Posterior vena cava (tissue), 2 donors: ENCODE measurements around the gene MALSU1. TPM values are rescaled to one million over a fixed set of nuclear protein-coding genes. Genes with fewer than 3 reads are reported as not detected.
"Not testable (repeated sequence)": the region's sequence is repeated elsewhere in the genome, so short reads cannot be mapped to it uniquely, and the experiment has no call there.

Source experiments
- DNase-seq: peaks from one replicate; pipeline ENCODE4 v3.0.0-alpha.2; 2020; ENCODE audit warnings: low spot score
- intact Hi-C, 2 donors: fragments of 100-400 bp; cut with DNase I; formaldehyde crosslinking; loops; one replicate each; pipeline versions ENCODE4 v1.14.1 to v1.14.2; 2022 to 2023
- total RNA-seq, 2 donors: library from RNA; stranded (reverse); fragmentation: NEBNext Ultra II Directional; extraction: Animal tissue kit (Norgen Biotek cat#: 25700); gene quantifications; one replicate each; pipeline ENCODE4 v1.2.1, GENCODE V29; 2021
- donor health status: DM: yes; HTN: yes; CAD: no.
- donor health status: DM: yes; HTN: yes; CAD: no.

MALSU1 gene
- total RNA-seq, 2 donors from 2014 or later = 37.4 to 42.0 TPM

DNA sequence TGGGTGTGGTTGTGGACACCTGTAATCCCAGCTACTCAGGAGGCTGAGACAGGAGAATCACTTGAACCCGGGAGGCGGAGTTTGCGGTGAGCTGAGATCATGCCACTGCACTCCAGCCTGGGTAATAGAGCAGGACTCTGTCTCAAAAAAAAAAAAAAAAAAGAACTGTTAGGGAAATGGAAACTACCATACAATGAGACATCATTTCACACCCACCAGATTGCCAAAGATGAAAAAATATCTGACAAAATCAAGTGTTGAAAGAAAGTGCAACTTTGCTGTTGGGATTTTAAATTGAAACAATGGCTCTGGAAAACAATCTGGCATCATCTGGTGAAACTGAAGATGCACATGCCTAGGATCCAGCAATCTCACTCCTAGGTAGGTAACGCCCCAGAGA, 16.1 kb upstream of the MALSU1 start:
- intact Hi-C loops = no loop called here
- no peak for DNase-seq

DNA sequence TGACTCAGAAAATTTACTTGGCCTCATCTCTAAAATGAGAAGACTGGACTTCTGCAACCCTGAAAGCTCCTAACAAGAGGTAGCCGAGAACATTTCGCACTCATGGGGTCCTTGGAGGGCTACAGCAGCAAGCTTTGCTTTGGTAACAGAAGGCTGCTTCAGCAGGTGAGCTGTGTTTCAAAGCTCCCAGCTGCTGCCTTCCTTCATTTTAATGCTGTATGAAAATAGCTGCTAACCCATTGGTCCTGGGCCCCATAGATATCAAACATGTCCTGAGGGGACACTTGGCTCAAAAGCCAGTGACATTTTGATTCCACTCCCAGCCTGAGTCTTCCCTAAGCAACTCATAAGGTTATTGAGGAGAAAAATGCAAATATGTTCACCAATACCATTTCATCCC, 14.3 kb upstream of the MALSU1 start:
- no peak for DNase-seq
- intact Hi-C loops = no loop called here

DNA sequence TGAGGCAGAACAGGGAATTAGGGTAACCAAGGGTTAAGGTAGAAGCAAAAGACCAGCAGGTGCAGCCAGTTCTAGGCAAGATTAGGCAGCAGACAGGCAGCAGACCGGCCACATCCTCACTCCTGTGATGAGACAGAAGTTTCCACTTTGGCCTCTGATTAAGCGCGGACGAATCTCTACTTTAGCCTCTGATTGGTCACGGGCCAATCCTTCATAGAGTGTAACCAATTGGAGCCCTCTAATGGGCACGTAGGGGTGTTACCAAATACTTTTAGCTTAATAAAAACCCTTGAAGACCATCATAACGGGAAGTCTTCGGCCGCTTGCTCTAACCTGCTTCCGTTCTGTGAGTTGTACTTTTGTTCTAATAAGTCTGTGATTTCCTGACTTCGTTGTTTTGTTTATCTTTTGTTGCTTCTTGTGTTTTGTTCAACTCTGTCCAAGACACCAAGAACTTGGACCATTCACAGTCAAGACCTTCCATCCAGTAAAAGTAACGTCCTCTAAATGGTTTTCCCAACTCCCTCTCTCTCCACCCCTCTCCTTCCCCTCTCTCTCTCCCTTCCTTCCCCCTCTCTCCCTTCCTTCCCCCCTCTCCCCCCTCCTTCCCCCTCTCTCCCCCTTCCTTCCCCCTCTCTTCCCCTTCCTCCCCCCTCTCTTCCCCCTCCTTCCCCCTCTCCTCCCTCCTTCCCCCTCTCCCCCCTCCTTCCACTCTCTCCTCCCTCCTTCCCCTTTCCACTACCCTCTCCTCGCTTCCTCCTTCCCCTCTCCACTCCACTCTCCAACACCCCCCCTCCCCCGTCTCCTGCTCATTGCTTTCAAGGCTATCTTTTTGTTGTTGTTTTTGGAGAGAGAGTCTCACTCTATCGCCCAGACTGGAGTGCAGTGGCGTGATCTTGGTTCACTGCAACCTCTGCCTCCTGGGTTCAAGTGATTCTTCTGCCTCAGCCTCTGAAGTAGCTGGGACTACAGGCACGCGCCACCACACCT, 13.2 kb upstream of the MALSU1 start:
- intact Hi-C loops = no loop called here
- no peak for DNase-seq

DNA sequence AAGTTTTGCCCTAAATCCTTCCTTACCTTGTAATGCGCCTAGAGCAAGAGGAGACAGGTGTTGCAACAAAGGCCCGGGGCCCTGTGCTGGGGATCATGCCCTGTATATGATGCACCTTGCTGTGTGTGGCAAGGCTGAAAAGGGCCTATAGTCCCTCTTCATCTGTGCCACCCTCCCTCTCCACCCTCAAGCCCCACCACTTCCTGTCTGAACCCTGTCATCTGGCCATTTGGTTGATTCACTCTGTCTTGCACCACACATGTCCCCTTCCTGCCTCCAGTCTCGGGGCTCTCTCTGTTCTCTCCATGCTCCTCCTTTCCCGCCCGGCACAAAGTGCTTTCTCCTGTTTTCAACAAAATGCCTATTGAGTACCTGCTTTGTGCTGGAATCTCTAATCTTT, 11.5 kb upstream of the MALSU1 start:
- no peak for DNase-seq
- intact Hi-C loops = no loop called here

DNA sequence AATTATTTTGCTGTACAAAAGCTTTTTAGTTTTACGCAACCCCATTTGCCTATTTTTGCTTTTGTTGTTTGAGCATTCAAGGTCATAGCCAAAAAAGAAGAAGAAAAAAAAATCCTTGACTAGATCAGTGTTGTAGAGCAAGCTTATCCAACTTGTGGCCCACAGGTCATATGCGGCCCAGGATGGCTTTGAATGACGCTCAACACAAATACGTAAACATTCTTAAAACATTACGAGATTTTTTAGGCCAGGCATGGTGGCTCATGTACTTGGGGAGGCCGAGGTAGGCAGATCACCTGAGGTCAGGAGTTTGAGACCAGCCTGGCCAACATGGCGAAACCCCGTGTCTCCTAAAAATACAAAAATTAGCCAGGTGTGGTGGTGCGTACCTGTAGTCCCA, 8.1 kb upstream of the MALSU1 start:
- intact Hi-C loops = no loop called here

DNA sequence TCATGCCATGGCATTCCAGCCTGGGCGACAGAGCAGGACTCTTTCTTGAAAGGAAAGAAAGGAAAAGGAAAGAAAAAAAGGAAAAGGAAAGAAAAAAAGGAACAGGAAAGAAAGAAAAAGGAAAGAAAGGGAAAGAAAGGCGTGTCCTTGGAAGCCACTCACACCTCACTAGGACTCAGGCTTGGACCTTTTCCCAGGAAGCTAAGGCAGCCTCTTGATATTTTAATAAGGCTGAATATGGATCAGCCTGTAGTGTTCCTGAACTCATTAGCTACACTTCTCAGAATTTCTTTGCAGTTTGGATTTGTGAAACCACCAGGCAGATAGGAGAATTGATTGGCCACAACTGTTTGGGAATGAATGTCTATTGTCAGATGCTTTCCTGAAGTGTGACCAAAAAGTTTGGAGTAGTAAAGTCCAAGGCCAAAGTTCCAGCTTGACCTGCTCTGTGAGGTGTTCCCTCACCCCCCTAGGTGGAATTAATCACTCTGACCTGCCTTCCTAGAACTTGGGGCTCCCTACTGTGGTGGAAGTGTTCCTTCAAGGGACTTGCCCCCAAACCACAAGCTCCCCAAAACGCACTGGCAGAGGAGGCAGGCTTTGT, 7.1 kb upstream of the MALSU1 start:
- no peak for DNase-seq
- intact Hi-C loops = no loop called here

More for the DNA sequence above, 8.1 kb upstream of the MALSU1 start:
- DNase-seq = no peak

DNA sequence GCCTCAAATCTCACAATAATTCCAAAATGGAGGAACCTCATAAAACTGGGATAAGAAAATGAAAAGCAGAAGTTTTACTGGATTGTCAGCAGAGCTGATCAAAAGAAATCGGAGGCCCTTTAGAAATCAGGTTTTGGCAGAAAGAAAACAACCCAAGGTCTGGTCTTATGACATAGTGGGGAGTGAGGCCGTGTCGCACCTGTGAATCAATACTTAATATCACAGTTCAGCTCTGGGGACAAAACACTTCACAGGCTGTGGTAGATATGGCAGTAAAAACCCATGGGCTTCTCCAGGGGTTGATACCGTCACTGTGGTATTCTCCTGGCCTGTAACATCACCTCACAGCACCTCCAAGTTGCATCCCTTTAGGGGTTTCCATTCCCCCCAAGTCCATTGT, 6.5 kb upstream of the MALSU1 start:
- no peak for DNase-seq
- intact Hi-C loops = no loop called here

DNA sequence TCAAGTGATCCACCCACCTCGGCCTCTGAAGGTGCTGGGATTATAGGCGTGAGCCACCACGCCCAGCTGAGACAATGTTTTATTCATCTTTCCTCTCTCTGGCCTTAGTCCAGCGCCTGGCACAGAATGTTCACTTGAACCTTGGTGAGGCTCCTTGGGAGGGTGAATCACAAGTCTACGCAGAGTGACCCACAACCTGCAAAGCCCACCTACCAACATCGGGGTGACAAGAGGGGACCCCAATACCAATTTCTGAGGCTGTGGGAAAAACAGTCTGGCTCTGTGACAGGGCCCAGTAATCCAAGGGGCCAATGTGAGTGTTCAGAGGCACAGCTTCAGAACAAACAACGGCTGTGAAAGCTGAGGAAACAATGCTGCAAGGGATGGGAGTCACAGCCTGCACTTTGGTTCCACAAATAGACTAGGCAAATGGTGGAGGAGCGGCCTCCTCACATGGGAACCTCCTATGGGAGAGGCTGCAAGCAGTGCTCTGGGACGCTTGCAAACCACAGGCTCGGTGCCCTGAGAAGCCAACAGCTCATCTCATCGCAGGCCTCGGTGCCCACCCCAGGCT, 5.6 kb upstream of the MALSU1 start:
- intact Hi-C loops = no loop called here

DNA sequence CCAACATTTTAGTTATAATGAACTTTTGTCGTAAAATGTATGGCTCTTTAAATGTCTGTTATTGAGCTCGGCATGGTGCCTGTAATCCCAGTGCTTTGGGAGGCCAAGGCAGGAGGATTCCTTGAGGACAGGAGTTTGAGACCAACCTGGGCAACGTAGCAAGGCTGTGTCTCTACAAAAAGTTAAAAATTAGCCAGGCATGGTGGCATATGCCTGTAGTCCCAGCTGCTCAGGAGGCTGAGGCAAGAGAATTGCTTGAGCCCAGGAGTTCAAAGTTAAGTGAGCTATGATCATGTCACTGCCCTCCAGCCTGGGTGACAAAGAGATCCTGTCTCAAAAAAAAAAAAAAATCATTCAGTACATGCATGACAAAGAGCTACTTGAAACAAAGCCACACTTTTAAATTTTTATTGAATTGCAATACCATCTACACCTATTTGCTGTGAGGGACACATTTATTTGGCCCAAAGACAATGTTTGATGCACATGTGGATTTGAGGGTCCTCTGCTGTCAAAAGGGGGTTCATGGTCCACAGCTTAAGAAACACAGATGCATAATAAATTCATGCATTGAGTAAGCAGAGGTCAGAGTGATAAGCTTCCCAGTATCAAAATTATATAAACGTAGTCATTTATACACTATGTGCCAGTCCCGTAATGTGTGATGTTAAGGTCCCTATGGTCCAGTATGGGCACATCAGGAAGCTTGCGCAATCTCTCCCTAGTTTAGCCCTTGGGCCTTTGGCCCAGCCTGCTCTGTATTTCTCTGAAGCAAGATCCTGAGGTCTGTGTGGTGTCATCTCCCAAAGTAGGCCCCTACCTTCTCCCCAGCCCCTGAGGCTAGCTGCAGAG, 4.4 kb upstream of the MALSU1 start:
- intact Hi-C loops = no loop called here
- DNase-seq = no peak

More for the DNA sequence above, 5.6 kb upstream of the MALSU1 start:
- DNase-seq = no peak

DNA sequence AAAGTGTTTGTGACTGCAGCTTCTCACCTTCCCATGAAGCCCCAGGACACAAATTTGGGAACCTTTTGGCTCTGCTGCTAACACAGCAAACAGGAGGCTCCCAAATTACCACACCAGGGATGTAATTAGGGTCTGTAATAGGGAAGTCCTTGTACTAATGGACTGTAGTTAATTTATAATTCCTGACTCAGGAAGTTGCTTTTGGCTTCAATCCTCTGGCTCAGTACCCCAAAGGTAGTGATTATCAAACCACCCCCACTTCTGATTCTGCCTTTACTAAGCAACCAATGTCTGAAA, 3.8 kb upstream of the MALSU1 start:
- no peak for DNase-seq
- intact Hi-C loops = no loop called here

DNA sequence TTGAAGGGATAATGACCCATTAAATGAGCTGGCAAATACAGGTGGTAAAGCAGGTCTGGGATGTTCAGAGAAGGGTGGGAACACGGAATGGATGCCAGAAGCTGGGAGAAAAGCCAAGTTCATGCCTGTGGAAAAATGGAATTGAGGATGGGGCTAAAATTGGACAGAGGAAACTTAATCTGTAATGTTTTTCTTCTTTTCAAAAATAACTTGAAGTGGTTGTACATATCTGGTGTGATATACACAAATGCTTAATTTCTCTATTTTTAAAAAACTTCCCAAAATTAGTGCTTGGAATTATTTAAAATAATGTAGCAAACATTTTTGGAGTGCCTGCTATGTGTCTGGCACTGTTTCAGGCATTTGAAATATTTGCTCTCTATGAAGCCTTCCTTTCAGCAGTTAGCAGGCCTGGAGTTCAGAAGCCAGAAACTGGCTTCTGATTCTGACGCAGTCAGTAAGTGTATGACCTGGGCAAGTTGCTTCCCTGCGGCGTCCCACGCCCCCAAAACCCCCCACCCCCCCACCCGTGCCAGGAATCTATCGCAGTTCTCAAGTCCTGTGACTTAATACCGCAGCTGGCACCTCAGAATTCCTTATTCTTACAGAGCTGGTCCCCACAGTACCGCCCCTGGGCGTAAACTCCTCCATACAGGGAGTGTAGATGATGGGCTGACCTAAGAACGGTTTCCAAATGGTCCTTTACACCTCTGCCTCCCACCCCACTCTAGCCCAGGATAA, 828 bp upstream of the MALSU1 start:
- no peak for DNase-seq

DNA sequence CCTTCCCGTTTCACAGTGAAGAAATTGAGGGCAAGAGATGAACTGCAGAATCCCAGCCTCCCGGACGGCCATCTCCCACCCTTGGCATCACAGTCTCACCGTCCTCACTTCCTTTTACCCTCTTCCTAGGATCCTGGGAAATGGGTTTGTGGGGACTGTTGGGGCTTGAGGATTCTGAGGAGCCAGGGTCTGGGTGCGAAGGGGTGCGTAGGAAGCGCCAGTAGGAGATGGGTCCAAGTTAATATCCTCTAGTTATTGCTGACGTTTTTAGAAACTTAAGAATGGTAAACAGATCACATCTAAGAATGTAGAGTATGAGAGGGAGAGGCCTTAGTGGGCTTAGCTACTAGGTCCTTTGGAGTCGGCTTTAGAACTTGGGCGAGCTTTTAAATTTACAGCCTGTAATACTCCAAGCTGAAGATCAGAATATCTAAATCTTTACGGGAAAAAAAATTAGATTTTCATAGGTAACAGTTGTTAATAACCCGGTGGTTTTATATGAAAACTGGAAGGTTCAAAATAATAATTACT, 696 bp downstream of the MALSU1 start:
- no peak for DNase-seq
- intact Hi-C loops = no loop called here

More for the DNA sequence above, 828 bp upstream of the MALSU1 start:
- intact Hi-C loops = no loop called here

DNA sequence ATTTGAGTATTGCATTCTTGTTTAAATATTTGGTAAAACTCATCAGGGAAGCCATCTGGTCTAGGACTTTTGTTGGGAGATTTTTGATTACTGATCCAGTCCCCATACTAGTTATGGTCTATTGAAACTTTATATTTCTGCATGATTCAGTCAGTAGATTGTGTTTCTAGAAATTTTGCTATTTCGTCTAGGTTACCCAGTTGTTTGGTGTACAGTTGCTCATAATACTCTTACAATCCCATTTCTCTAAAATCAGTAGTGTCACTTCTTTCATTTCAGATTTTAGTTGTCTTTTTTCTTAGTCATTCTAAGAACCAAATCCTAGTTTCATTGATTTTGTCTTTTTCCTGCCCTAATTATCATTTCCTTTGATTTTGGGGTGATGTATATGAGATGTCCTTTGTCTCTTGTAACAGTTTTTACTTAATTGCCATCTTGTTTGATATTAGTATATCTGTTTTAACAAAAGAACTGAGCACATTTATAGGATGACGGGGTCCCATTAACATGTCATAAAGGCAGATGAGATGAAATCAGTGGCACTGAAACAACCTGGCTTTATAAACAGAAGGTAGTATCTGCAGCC, 7.9 kb downstream of the MALSU1 start:
- DNase-seq = no peak
- intact Hi-C loops = no loop called here

DNA sequence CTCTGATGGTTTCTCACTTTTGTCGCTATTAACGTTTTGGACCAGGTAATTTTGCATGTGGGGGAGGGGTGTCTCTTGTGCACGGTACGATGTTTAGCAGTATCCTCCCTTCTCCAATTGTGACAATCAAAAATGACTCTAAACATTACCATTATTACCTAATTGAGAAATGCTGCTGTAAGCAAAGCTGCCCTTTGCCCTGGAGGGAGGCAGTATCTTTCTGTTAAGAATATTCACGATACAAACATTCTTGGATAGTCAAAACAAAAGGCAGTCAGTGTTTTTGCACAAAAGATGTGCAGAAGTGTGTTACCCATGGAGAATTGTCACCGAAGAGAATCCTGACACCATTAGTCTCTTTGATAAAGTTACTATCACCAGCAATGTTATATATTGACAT, 9.6 kb downstream of the MALSU1 start:
- no peak for DNase-seq
- intact Hi-C loops = no loop called here

DNA sequence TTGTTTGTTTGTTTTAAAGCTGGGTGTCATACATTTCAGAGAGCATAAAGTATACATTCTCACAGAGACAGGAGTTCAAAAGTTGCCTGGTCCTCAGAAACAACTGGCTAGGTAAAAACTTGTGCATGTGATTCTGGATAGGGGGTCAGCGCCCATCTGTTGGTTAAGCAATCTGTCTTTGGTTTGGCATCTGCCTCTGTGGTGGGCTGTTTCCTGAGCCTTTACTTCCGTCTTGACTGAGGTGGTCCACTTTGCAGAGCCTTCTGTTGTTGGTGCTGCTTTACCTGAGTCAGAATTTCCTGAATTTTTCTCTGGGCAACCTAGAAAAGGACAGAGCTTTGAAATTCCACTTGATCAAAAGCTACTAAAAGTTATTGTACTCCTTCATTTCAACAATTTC, 13.0 kb downstream of the MALSU1 start:
- intact Hi-C loops, DNase-seq: not testable (repeated sequence)

DNA sequence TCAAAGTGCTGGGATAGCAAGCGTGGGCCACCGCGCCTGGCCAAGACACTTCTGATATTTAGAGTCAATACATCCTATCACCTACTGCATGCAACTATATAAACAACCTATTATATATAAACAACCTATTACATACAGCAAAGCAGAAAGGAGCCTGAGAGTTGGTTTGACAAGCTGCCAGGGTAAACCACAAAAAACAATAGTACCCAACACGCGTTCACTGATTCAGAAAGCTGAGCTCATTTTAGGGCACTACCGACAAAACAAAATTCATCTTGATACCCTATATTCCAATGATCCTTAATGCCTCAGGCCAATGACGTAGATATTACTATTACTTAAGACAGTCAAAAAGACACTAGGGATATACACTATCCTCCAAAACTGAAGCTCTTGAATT, 16.2 kb downstream of the MALSU1 start:
- no peak for DNase-seq
- intact Hi-C loops = no loop called here

DNA sequence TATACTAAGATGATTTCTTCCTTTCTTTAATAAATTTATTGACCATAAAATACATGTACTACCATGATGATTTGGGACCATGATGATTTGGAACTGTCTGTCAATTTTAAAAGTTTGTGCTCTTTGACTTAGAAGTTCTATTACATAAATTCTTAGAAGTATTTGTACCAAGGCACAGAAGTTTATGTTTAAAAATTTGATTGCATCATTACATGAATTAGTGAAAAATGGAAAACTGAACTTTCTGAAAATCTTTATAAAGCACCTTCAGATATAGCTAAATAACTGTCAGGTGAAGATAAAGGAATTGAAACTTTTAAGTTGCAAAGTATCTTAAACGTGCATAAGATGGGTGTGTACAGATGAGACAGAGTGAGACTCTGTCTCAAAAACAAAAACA, 32.0 kb downstream of the MALSU1 start:
- no peak for DNase-seq
- intact Hi-C loops = no loop called here

DNA sequence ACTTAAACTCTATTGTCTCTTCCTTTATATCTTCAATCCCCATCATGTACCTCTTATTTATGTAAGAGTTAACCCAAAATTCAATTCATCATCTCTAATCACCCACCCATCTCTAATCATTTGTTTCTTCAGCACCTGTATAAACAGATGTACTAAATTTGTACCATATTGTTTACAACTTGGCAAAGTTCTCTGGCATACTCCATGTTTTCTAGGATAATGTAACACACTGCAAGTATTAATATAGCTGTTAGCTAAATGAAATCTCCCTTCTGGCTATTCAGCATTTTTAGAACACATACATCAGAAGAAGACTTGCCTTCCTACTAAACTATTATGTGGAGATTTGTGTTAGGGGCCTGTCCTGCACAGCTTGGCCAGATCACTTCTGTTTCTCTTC, 33.1 kb downstream of the MALSU1 start:
- intact Hi-C loops = no loop called here

More for the DNA sequence above, 33.1 kb downstream of the MALSU1 start:
- no peak for DNase-seq
